AG08396 (cell line): Measurements from ENCODE around the gene RPP38.

Source experiments
- DNase-seq: peaks from one replicate; pipeline ENCODE4 v3.0.0; 2012; ENCODE audit warnings: low spot score, mixed read lengths

The RPP38 gene

DNA sequence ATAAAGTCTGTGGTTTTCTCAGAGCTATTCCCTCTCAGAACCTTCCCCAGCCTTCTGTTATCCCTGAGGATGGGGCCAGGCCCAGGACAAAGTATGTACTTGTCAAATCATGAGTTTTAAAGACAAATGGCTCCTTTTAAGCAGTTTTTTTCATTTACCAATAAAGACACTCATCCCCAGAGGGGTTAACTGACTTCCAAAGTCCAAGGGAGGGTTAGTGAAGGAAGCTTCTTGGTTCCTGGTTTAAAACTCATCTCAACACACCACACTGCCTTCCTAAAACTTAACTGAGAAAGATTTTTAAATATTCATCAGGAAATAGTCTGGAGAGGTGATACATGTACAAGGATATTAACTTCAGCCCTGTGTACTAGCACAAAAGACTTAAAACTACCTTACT, 55.4 kb downstream of the RPP38 start:
- no peak for DNase-seq
